SK-N-MC (cell line): Measurements from ENCODE around the gene AHCTF1.

Experiments
- DNase-seq: peaks from one replicate; pipeline ENCODE4 v3.0.0-alpha.2; 2011; ENCODE audit warnings: low read depth, low spot score
- H3K27ac ChIP-seq: fragments of 200-600 bp; sonication (generic); 2 replicates; pipeline ENCODE4 v1.5.1; 2016; ENCODE audit warnings: mixed run types
- H3K36me3 ChIP-seq: fragments of 200-600 bp; sonication (generic); 2 replicates; pipeline ENCODE4 v1.6.1; 2017; ENCODE audit warnings: antibody characterized with exemption, low read length, mixed read lengths; ENCODE audit not compliant: insufficient read depth
- H3K4me3 ChIP-seq: fragments of 200-600 bp; sonication (generic); 2 replicates; pipeline ENCODE4 v1.5.1; 2016
- H3K9ac ChIP-seq: fragments of 200-600 bp; sonication (generic); 2 replicates; pipeline ENCODE4 v1.8.0; 2017; ENCODE audit warnings: mixed run types, mixed read lengths; ENCODE audit not compliant: insufficient read length
- H3K9me3 ChIP-seq: fragments of 200-600 bp; sonication (generic); 2 replicates; pipeline ENCODE4 v1.6.1; 2017; ENCODE audit warnings: low read depth, mild to moderate bottlenecking, antibody characterized with exemption, low read length, moderate library complexity, mixed read lengths
- EZH2 ChIP-seq: fragments of 200-600 bp; sonication (generic); IDR thresholded peaks from one replicate; pipeline ENCODE4 v1.6.1; 2017; ENCODE audit warnings: antibody characterized with exemption
- FOXP2 ChIP-seq: optimal IDR thresholded peaks from 2 replicates; pipeline ENCODE3; 2011; ENCODE audit warnings: mild to moderate bottlenecking, moderate library complexity; ENCODE audit not compliant: insufficient read depth; ENCODE audit errors: extremely low read length, control extremely low read depth
- POLR2AphosphoS5 ChIP-seq: IDR thresholded peaks from 2 replicates; pipeline ENCODE4 v1.6.1; 2012; ENCODE audit warnings: mild to moderate bottlenecking, low read depth, low read length, borderline replicate concordance

AHCTF1 gene, protein sequence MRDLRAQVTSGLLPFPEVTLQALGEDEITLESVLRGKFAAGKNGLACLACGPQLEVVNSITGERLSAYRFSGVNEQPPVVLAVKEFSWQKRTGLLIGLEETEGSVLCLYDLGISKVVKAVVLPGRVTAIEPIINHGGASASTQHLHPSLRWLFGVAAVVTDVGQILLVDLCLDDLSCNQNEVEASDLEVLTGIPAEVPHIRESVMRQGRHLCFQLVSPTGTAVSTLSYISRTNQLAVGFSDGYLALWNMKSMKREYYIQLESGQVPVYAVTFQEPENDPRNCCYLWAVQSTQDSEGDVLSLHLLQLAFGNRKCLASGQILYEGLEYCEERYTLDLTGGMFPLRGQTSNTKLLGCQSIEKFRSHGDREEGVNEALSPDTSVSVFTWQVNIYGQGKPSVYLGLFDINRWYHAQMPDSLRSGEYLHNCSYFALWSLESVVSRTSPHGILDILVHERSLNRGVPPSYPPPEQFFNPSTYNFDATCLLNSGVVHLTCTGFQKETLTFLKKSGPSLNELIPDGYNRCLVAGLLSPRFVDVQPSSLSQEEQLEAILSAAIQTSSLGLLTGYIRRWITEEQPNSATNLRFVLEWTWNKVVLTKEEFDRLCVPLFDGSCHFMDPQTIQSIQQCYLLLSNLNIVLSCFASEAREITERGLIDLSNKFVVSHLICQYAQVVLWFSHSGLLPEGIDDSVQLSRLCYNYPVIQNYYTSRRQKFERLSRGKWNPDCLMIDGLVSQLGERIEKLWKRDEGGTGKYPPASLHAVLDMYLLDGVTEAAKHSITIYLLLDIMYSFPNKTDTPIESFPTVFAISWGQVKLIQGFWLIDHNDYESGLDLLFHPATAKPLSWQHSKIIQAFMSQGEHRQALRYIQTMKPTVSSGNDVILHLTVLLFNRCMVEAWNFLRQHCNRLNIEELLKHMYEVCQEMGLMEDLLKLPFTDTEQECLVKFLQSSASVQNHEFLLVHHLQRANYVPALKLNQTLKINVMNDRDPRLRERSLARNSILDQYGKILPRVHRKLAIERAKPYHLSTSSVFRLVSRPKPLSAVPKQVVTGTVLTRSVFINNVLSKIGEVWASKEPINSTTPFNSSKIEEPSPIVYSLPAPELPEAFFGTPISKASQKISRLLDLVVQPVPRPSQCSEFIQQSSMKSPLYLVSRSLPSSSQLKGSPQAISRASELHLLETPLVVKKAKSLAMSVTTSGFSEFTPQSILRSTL (N-terminal part only)

DNA sequence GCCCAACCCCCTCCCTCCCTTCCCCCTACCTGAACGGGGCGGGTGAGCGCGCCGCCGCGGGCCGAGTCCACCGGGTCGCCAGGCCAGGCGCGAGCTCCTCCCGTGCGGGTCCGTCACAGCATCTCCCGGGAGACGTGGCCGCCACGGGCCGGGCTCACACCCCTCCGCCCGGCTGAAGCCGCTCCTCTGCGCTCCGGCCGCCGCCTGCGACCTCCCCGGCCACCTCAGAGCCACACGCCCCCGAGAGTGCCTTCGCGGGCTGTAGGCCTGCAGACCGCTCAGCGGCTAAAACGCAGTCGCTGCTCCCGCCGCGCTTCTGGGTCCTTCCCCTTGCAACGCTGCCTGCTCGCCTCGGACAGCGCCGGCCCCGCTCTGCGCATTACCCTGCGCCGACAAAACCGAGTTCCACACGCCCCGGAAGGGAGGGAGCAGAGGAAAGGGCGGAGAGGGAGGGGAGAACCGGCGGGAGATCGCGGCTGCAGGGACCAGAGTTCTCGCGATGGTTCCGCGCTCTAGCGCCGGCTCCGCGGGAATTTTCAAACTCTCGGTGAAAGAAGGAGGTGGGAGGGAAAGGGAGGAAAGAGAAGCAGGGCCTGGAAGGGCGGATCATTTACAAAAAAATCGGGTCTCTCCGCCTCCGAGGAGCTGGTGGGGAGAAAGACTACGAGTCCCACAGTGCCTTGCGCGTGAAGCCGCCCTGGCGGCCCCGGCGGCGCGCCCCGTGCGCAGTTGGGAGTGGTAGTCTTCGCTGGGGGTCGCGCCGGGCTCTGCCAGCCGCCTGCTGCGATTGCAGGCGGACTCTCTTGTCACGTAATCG is at the start of gene AHCTF1:
TSS of gene AHCTF1 (minus strand) at position 400 of the 817 bp plus-strand sequence. CDS start 13,578 bp downstream, outside the sequence.
- H3K9ac ChIP-seq: peak within 1 kb of the TSS; percentile 91
- peaks cover 6% of the 10 kb centered on the region; the same call in 1 of the 2 replicates for H3K9me3 ChIP-seq
- H3K36me3 ChIP-seq: peaks cover 40% of the 10 kb centered on the region
- peak within 1 kb of the TSS; percentile 81 for H3K4me3 ChIP-seq
- TF ChIP-seq EZH2: no peak
- TF ChIP-seq POLR2AphosphoS5: peak; percentile 98
- peak within 1 kb of the TSS; percentile 83 for H3K27ac ChIP-seq
- peak; percentile 92 for DNase-seq

GRCh38 chr1:246978785-246979184 is 47.0 kb upstream of the AHCTF1 start:
- Histone ChIP-seq H3K27ac (no peak overlapping the region), H3K36me3 (peaks cover 22% of the 10 kb centered on the region), H3K9ac (no peak overlapping the region), H3K9me3 (peaks cover 8% of the 10 kb centered on the region; the same call in 1 of the 2 replicates), H3K4me3 (no peak overlapping the region)
- no peak for DNase-seq
- TF ChIP-seq POLR2AphosphoS5: no peak
- TF ChIP-seq EZH2: no peak
- TF ChIP-seq FOXP2: no peak

GRCh38 chr1:246978281-246978680 is 46.5 kb upstream of the AHCTF1 start:
- Histone ChIP-seq H3K4me3 (no peak overlapping the region), H3K27ac (no peak overlapping the region), H3K9me3 (peaks cover 8% of the 10 kb centered on the region; the same call in 1 of the 2 replicates), H3K9ac (no peak overlapping the region), H3K36me3 (peaks cover 22% of the 10 kb centered on the region)
- TF ChIP-seq EZH2 (no peak), FOXP2 (no peak), POLR2AphosphoS5 (no peak)
- no peak for DNase-seq

DNA sequence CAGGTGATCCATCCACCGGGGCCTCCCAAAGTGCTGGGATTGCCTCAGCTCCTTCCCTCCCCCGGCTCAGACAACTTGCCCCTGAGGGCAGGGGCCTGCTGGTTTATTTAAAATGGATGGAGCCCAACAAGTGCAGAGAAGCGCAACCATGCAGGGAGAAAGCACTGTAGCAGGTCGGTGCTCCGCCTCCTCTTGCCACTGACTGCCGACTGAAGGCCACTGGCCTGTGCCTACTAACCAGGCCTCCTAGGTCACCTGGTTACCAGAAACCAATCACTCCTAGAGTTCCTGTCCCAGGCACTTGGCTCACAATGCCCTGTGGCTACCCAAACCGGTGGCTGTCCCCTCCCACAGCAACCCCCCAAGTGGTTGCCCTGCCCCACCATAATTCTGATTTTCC is 40.2 kb upstream of the AHCTF1 start:
- Histone ChIP-seq H3K9me3 (no peaks in the 10 kb centered on the region), H3K27ac (no peak overlapping the region), H3K4me3 (no peak overlapping the region), H3K9ac (no peak overlapping the region), H3K36me3 (no peaks in the 10 kb centered on the region)
- no peak for DNase-seq
- no peak for TF ChIP-seq POLR2AphosphoS5

GRCh38 chr1:246971090-246971721 is 39.5 kb upstream of the AHCTF1 start:
- Histone ChIP-seq H3K9ac (no peak overlapping the region), H3K4me3 (no peak overlapping the region), H3K27ac (no peak overlapping the region), H3K36me3 (no peaks in the 10 kb centered on the region), H3K9me3 (no peaks in the 10 kb centered on the region)
- DNase-seq: no peak
- TF ChIP-seq POLR2AphosphoS5 (no peak), EZH2 (no peak), FOXP2 (no peak)

DNA sequence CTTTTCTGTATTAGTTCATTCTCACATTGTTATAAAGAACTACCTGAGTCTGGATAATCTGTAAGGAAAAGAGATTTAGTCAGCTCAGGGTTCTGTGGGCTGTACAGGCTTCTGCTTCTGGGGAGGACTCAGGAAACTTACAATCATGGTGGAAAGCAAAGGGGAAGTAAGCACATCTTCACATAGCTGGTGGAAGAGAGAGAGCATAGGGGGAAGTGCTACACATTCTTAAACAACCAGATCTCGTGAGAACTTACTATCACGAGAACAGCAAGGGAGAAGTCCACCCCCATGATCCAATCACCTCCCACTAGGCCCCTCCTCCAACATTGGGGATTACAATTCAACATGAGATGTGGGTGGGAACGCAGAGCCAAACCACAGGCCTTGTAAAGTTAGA is 37.9 kb upstream of the AHCTF1 start:
- DNase-seq: no peak
- H3K27ac ChIP-seq: no peak overlapping the region
- no peak overlapping the region for H3K9ac ChIP-seq
- H3K4me3 ChIP-seq: no peak overlapping the region
- H3K36me3 ChIP-seq: no peaks in the 10 kb centered on the region
- TF ChIP-seq EZH2 (no peak), FOXP2 (no peak), POLR2AphosphoS5 (no peak)
- H3K9me3 ChIP-seq: no peaks in the 10 kb centered on the region

- Histone ChIP-seq H3K9ac (no peak overlapping the region), H3K4me3 (no peak overlapping the region), H3K27ac (no peak overlapping the region), H3K9me3 (no peaks in the 10 kb centered on the region), H3K36me3 (no peaks in the 10 kb centered on the region)
- DNase-seq: no peak
- TF ChIP-seq FOXP2 (no peak), POLR2AphosphoS5 (no peak), EZH2 (no peak)
Measured at GRCh38 chr1:246966502-246966901, 34.8 kb upstream of the AHCTF1 start.
